Naive thymus-derived CD4-positive, alpha-beta T cell (primary cell): ENCODE data around the gene RDH13. TPM values are rescaled to one million over a fixed set of nuclear protein-coding genes. Genes with fewer than 3 reads are reported as not detected.

ENCODE experiments used
- ATAC-seq: fragments of 150-1000 bp; cut with Tn5 transposase; 2 replicates; pipeline ENCODE4 v1.10.0; 2021; ENCODE audit warnings: mild to moderate bottlenecking, moderate library complexity
- CTCF ChIA-PET: fragments of 350-600 bp; sonication (Branson Sonifier 250); formaldehyde crosslinking; loops from one replicate; lab custom pipeline; 2021; ENCODE audit warnings: antibody characterized with exemption; lab: Charles Lee
- POLR2A ChIA-PET: fragments of 350-600 bp; sonication (Branson Sonifier 250); formaldehyde crosslinking; loops from one replicate; lab custom pipeline; 2021; ENCODE audit warnings: antibody characterized with exemption, inconsistent platforms; lab: Charles Lee
- DNase-seq, 9 donors: peaks; one replicate each; pipeline versions ENCODE4 v3.0.0 to v3.0.0-alpha.2; 2020 to 2022; ENCODE audit warnings: mixed read lengths in 1 of 9
- H3K27ac ChIP-seq: one replicate; pipeline ENCODE4 v1.7.0; 2013; ENCODE audit warnings: mild to moderate bottlenecking, low read depth, low read length, moderate library complexity
- H3K27me3 ChIP-seq, 2 donors: one replicate each; pipeline ENCODE4 v1.7.0; 2013; ENCODE audit warnings: low read length in 2 of 2, mild to moderate bottlenecking in 2 of 2, moderate library complexity in 2 of 2; ENCODE audit not compliant: control insufficient read depth in 2 of 2, insufficient read depth in 2 of 2
- H3K36me3 ChIP-seq, 3 experiments: 1 replicate in 2 of 3; 2 replicates in 1 of 3; pipeline ENCODE4 v1.7.0; 2013; ENCODE audit warnings: low read length in 3 of 3, mild to moderate bottlenecking in 3 of 3, moderate library complexity in 1 of 3; ENCODE audit not compliant: insufficient read depth in 3 of 3, control insufficient read depth in 2 of 3
- H3K4me1 ChIP-seq, 2 donors: one replicate each; pipeline ENCODE4 v1.7.0; 2013; ENCODE audit warnings: low read length in 2 of 2, mild to moderate bottlenecking in 2 of 2, moderate library complexity in 1 of 2; ENCODE audit not compliant: control insufficient read depth in 2 of 2, insufficient read depth in 2 of 2
- H3K4me3 ChIP-seq: 2 replicates; pipeline ENCODE4 v1.7.0; 2013; ENCODE audit warnings: mild to moderate bottlenecking, low read length
- H3K9me3 ChIP-seq, 3 experiments: 1 replicate in 2 of 3; 2 replicates in 1 of 3; pipeline ENCODE4 v1.7.0; 2013; ENCODE audit warnings: low read length in 3 of 3; ENCODE audit not compliant: control insufficient read depth in 2 of 3
- H3K27ac Mint-ChIP-seq, 9 donors: one replicate each; pipeline ENCODE4 v1.8.0; 2020 to 2022; ENCODE audit warnings: mixed read lengths in 9 of 9, mild to moderate bottlenecking in 8 of 9, moderate library complexity in 5 of 9, inconsistent platforms in 2 of 9
- H3K27me3 Mint-ChIP-seq, 5 donors: one replicate each; pipeline ENCODE4 v1.8.0; 2021 to 2022; ENCODE audit warnings: mixed read lengths in 5 of 5, mild to moderate bottlenecking in 1 of 5
- H3K36me3 Mint-ChIP-seq, 5 donors: one replicate each; pipeline ENCODE4 v1.8.0; 2020 to 2022; ENCODE audit warnings: mixed read lengths in 5 of 5, mild to moderate bottlenecking in 3 of 5, inconsistent platforms in 1 of 5
- H3K4me1 Mint-ChIP-seq, 7 donors: one replicate each; pipeline ENCODE4 v1.8.0; 2020 to 2022; ENCODE audit warnings: mixed read lengths in 7 of 7, mild to moderate bottlenecking in 3 of 7, inconsistent platforms in 1 of 7
- H3K4me3 Mint-ChIP-seq, 10 donors: one replicate each; pipeline ENCODE4 v1.8.0; 2020 to 2022; ENCODE audit warnings: mild to moderate bottlenecking in 10 of 10, mixed read lengths in 10 of 10, moderate library complexity in 6 of 10, inconsistent platforms in 2 of 10
- H3K9me3 Mint-ChIP-seq, 11 donors: one replicate each; pipeline ENCODE4 v1.8.0; 2020 to 2022; ENCODE audit warnings: mixed read lengths in 11 of 11, mild to moderate bottlenecking in 4 of 11, inconsistent platforms in 1 of 11, moderate library complexity in 1 of 11
- intact Hi-C, 2 donors: fragments of 100-400 bp; cut with micrococcal nuclease; formaldehyde crosslinking; loops; one replicate each; pipeline ENCODE4 v1.15.1; 2023
- polyA plus RNA-seq, 2 donors: library from polyadenylated mRNA; unstranded; fragments of 300-500 nt; fragmentation: Illumina TruSeq; gene quantifications; one replicate each; pipeline ENCODE4 v1.2.3, GENCODE V29; 2021
- total RNA-seq, 6 experiments: library from RNA in 5 of 6; stranded (reverse) in 5 of 6; gene quantifications; 1 replicate in 5 of 6; 2 replicates in 1 of 6; pipeline ENCODE4 v1.2.3 and lab custom pipeline; 2021 to 2026

RDH13 gene
- total and polyA plus RNA-seq, 7 experiments from 2014 or later, result 9.4 to 24.8 (median 19.0) TPM

DNA sequence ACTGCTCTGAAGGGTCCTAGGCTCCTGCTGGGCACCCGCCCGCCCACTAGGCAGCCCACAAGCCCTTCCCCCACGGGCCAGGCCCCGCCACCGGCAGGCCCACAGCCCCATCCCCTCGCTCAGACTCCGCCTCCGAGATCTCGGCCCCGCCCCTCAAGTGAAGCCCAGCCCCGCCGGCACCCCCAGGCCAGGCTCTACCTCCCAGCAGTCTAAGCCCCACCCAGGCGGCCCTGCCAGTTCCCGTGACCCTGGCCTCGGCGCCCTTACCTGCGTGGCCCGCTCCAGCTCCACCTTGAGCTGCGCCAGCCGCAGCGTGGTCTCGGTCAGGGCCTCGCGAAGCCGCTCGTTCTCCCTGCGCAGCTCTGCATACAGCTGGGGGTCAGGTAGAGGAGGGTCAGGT is 29.0 kb upstream of the RDH13 start:
- Histone ChIP-seq H3K9me3 (no peaks in the 10 kb centered on the region), H3K27ac (no peak overlapping the region), H3K4me1 (peaks cover 10 to 16% of the 10 kb centered on the region in 2 donors), H3K4me3 (no peak overlapping the region), H3K27me3 (peaks cover 0 to 5% of the 10 kb centered on the region in 2 donors), H3K36me3 (peaks cover 0 to 42% (median 0%) of the 10 kb centered on the region in 3 experiments)
- CTCF ChIA-PET, result interaction anchor here (0.7 kb wide), 1 partner anchor 16 kb away, joined by 3 read pairs; the partner anchor contains the start of gene EPS8L1
- Mint-ChIP-seq H3K27ac (no peak overlapping the region), H3K36me3 (peaks cover 4 to 25% (median 7%) of the 10 kb centered on the region in 5 donors), H3K4me1 (peaks cover 18 to 28% (median 20%) of the 10 kb centered on the region in 7 donors), H3K4me3 (no peak overlapping the region), H3K27me3 (peaks cover 20 to 31% (median 25%) of the 10 kb centered on the region in 5 donors), H3K9me3 (peaks cover 0 to 1% (median 0%) of the 10 kb centered on the region in 11 donors)
- POLR2A ChIA-PET, result no interaction called here
- intact Hi-C loops, result no loop called here
- DNase-seq, result no peak
- ATAC-seq, result no peak

- Mint-ChIP-seq H3K9me3 (peaks cover 0 to 1% (median 0%) of the 10 kb centered on the region in 11 donors), H3K36me3 (peaks cover 4 to 25% (median 7%) of the 10 kb centered on the region in 5 donors), H3K27me3 (peaks cover 22 to 31% (median 25%) of the 10 kb centered on the region in 5 donors), H3K27ac (no peak overlapping the region), H3K4me1 (peaks cover 19 to 30% (median 20%) of the 10 kb centered on the region in 7 donors), H3K4me3 (no peak overlapping the region)
- Histone ChIP-seq H3K4me3 (no peak overlapping the region), H3K27ac (no peak overlapping the region), H3K36me3 (peaks cover 0 to 42% (median 0%) of the 10 kb centered on the region in 3 experiments), H3K27me3 (peaks cover 0 to 5% of the 10 kb centered on the region in 2 donors), H3K4me1 (peaks cover 12 to 19% of the 10 kb centered on the region in 2 donors), H3K9me3 (no peaks in the 10 kb centered on the region)
- ATAC-seq, result no peak
- intact Hi-C loops, result no loop called here
- ChIA-PET CTCF (no interaction called here), POLR2A (no interaction called here)
- DNase-seq, result no peak
Measured at GRCh38 chr19:55091126-55091910, 28.4 kb upstream of the RDH13 start.

- peaks cover 0 to 37% (median 0%) of the 10 kb centered on the region in 3 experiments for H3K36me3 ChIP-seq
- Mint-ChIP-seq H3K4me3 (no peak overlapping the region), H3K9me3 (peaks cover 0 to 1% (median 0%) of the 10 kb centered on the region in 11 donors), H3K4me1 (peaks cover 19 to 30% (median 20%) of the 10 kb centered on the region in 7 donors), H3K36me3 (peaks cover 4 to 24% (median 7%) of the 10 kb centered on the region in 5 donors), H3K27me3 (peaks cover 28 to 34% (median 31%) of the 10 kb centered on the region in 5 donors), H3K27ac (no peak overlapping the region)
- intact Hi-C loops, result no loop called here
- H3K4me1 ChIP-seq, result peaks cover 12 to 19% of the 10 kb centered on the region in 2 donors
- ATAC-seq (no peak), DNase-seq (no peak)
- POLR2A ChIA-PET, result no interaction called here
- no peak overlapping the region for H3K4me3 ChIP-seq
- H3K9me3 ChIP-seq, result no peaks in the 10 kb centered on the region
- CTCF ChIA-PET, result no interaction called here
- peaks cover 0 to 6% of the 10 kb centered on the region in 2 donors for H3K27me3 ChIP-seq
- H3K27ac ChIP-seq, result no peak overlapping the region
Measured at GRCh38 chr19:55090564-55090963, 27.6 kb upstream of the RDH13 start.

GRCh38 chr19:55089342-55089944 is 26.5 kb upstream of the RDH13 start:
- peaks cover 0 to 8% of the 10 kb centered on the region in 2 donors for H3K27me3 ChIP-seq
- H3K4me1 Mint-ChIP-seq, result peaks cover 19 to 30% (median 20%) of the 10 kb centered on the region in 7 donors
- H3K27ac ChIP-seq, result no peak overlapping the region
- H3K36me3 Mint-ChIP-seq, result peaks cover 0 to 24% (median 5%) of the 10 kb centered on the region in 5 donors
- peaks cover 0 to 1% (median 0%) of the 10 kb centered on the region in 11 donors for H3K9me3 Mint-ChIP-seq
- H3K36me3 ChIP-seq, result peaks cover 0 to 26% (median 0%) of the 10 kb centered on the region in 3 experiments
- ChIA-PET CTCF (interaction anchor here (0.7 to 1.2 kb wide), 3 partner anchors 9 to 378 kb away, joined by 3 to 4 read pairs (median 3); no protein-coding TSS in a partner anchor), POLR2A (no interaction called here)
- peak overlapping the region in 3 of 10 donors; percentile 24 to 34 (median 33) for H3K4me3 Mint-ChIP-seq
- H3K9me3 ChIP-seq, result no peaks in the 10 kb centered on the region
- no peak for DNase-seq
- H3K4me3 ChIP-seq, result no peak overlapping the region
- peaks cover 29 to 43% (median 38%) of the 10 kb centered on the region in 5 donors for H3K27me3 Mint-ChIP-seq
- peak overlapping the region in 2 of 9 donors; percentile 6 to 40 for H3K27ac Mint-ChIP-seq
- no peak for ATAC-seq
- H3K4me1 ChIP-seq, result peaks cover 12 to 19% of the 10 kb centered on the region in 2 donors
- intact Hi-C loops, result loop anchor here (2.0 to 10.0 kb wide), 2 partner anchors 27 to 165 kb away; partner anchors contain the start of genes PPP6R1 (in 1 of the 2) and RDH13 (in 1 of the 2)

- Mint-ChIP-seq H3K36me3 (peaks cover 0 to 24% (median 5%) of the 10 kb centered on the region in 5 donors), H3K27me3 (peaks cover 35 to 50% (median 44%) of the 10 kb centered on the region in 5 donors), H3K9me3 (peaks cover 0 to 1% (median 0%) of the 10 kb centered on the region in 11 donors), H3K4me3 (peak overlapping the region; percentile 40 to 84 (median 73)), H3K4me1 (peaks cover 19 to 30% (median 22%) of the 10 kb centered on the region in 7 donors), H3K27ac (peak overlapping the region in 1 of 9 donors; percentile 17)
- DNase-seq, result peak; percentile 33 to 85 (median 60)
- intact Hi-C loops, result loop anchor here (1.0 to 10.0 kb wide), 3 partner anchors 26 to 166 kb away; partner anchors contain the start of genes PPP1R12C (in 1 of the 2), PPP6R1 (in 1 of the 2) and RDH13 (in 1 of the 2)
- peaks cover 12 to 19% of the 10 kb centered on the region in 2 donors for H3K4me1 ChIP-seq
- H3K27ac ChIP-seq, result no peak overlapping the region
- peak; percentile 73 for ATAC-seq
- peaks cover 0 to 23% (median 0%) of the 10 kb centered on the region in 3 experiments for H3K36me3 ChIP-seq
- ChIA-PET CTCF (interaction anchor here (0.7 to 1.2 kb wide), 4 partner anchors 10 to 378 kb away, joined by 3 to 4 read pairs (median 4); no protein-coding TSS in a partner anchor), POLR2A (interaction anchor here (0.9 kb wide), 1 partner anchor 22 kb away, joined by 3 read pairs; no protein-coding TSS in a partner anchor)
- H3K27me3 ChIP-seq, result peaks cover 0 to 8% of the 10 kb centered on the region in 2 donors
- H3K4me3 ChIP-seq, result no peak overlapping the region
- H3K9me3 ChIP-seq, result no peaks in the 10 kb centered on the region
Measured at GRCh38 chr19:55088543-55089341, 25.8 kb upstream of the RDH13 start.
